Measurements from ENCODE around the gene OMA1. TPM values are rescaled to one million over a fixed set of nuclear protein-coding genes. Genes with fewer than 3 reads are reported as not detected.

OMA1 gene
- total and polyA plus RNA-seq, 10 of the 15 experiments (the other 5 are each of a cell fraction or from before 2014, with no cell fraction given), result 23.6 to 67.1 (median 47.1) TPM

DNA sequence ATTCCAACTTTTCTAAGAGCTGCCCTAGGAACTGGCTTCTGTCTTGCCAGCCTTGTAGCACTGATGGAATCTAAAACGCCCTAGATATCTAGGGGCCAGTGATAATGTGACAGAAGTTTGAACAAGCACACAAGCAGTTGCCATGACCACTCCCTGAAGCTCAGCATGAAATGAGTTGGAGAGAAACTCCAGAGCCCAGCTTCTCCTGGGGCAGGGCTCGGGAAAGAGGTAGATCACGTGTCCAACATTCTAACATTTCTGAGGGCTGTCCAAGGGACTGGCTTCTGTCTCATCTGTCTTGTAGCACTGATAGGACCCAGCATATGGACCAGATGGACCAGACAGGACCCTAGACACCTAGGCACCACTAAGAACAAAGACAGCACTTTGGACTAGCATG, 37.9 kb downstream of the OMA1 start:
- ChIA-PET RAD21 (ENCODE audit: unreplicated experiment) (no interaction called here), POLR2A (no interaction called here), CTCF (interaction anchor here (1.1 kb wide), 1 partner anchor 144 kb away, joined by 3 read pairs; no protein-coding TSS in a partner anchor), SMC1A (ENCODE audit: uncharacterized antibody, unreplicated experiment) (no interaction called here)
- Histone ChIP-seq H3K27me3 (replicated peaks in 1 of 2; ENCODE audit: control insufficient read depth in 2 of 2, insufficient read depth in 2 of 2, low read length in 1 of 2) (no peaks in the 10 kb centered on the region), H3K4me2 (ENCODE audit: control insufficient read depth, insufficient read depth) (no peak overlapping the region), H3K4me3 (no peak overlapping the region), H3K9ac (ENCODE audit: control insufficient read depth, insufficient read depth, low read length) (no peak overlapping the region), H2AFZ (ENCODE audit: control insufficient read depth, low read depth, low read length) (no peak overlapping the region), H3K27ac (ENCODE audit: control insufficient read depth, insufficient read depth) (no peak overlapping the region), H3K36me3 (ENCODE audit: control insufficient read depth in 2 of 2, insufficient read depth in 2 of 2, low read length in 1 of 2) (peaks cover 0 to 2% of the 10 kb centered on the region in 2 experiments; a peak in 1 of 4 replicates), H4K20me1 (ENCODE audit: control insufficient read depth, insufficient read depth) (no peaks in the 10 kb centered on the region), H3K79me2 (ENCODE audit: control insufficient read depth, insufficient read depth, low read length) (no peaks in the 10 kb centered on the region), H3K9me3 (replicated peaks; ENCODE audit: control insufficient read depth, insufficient read depth, low read length) (no peaks in the 10 kb centered on the region; the same call in 1 of the 3 replicates), H3K4me1 (ENCODE audit: control insufficient read depth, insufficient read depth, low read length) (no peaks in the 10 kb centered on the region)
- no peak for FAIRE-seq
- ATAC-seq, result no peak
- DNase-seq (ENCODE audit: low read depth, low spot score), result no peak
- in situ Hi-C loops (cut with MboI) (no loop called here), intact Hi-C loops (cut with micrococcal nuclease; ENCODE audit: unreplicated experiment) (no loop called here)
- WGBS (ENCODE audit: insufficient coverage, insufficient replicate concordance, low lambda C conversion rate, missing lambda C conversion rate), result 97% methylated on average over 3 of the region's 3 CpGs
- no TSS peak for BruUV-seq (replicated peaks)
- TF ChIP-seq NFYB (IDR thresholded peaks at IDR 0.05; ENCODE audit: insufficient read depth, low read depth, low read length) (no peak), MTA2 (IDR thresholded peaks at IDR 0.05; ENCODE audit: low read depth) (no peak), TBL1XR1 (IDR thresholded peaks at IDR 0.05; ENCODE audit: low read depth, low read length) (no peak), SUPT20H (IDR thresholded peaks at IDR 0.05; ENCODE audit: borderline replicate concordance, control insufficient read depth, low read depth, low read length) (no peak), CBX5 (IDR thresholded peaks at IDR 0.05; ENCODE audit: low read depth) (no peak), IKZF2 (IDR thresholded peaks at IDR 0.05) (no peak), NBN (IDR thresholded peaks at IDR 0.05) (no peak), SRF (IDR thresholded peaks at IDR 0.05; ENCODE audit: low read depth in 2 of 2, low read length in 2 of 2) (no peak), NR2C2 (IDR thresholded peaks at IDR 0.05; ENCODE audit: borderline replicate concordance, control insufficient read depth, insufficient read length, low read depth) (no peak), STAT1 (conservative IDR thresholded peaks at IDR 0.05) (no peak), SMAD5 (IDR thresholded peaks at IDR 0.05; ENCODE audit: low read depth) (no peak), BRCA1 (IDR thresholded peaks at IDR 0.05; ENCODE audit: low read depth, low read length) (no peak), RBBP5 (conservative IDR thresholded peaks at IDR 0.05) (no peak), RB1 (IDR thresholded peaks at IDR 0.05; ENCODE audit: borderline replicate concordance) (no peak), MXI1 (IDR thresholded peaks at IDR 0.05; ENCODE audit: low read depth, low read length) (no peak), MTA3 (IDR thresholded peaks at IDR 0.05; ENCODE audit: borderline replicate concordance, low read length) (no peak), ZNF622 (IDR thresholded peaks at IDR 0.05) (no peak)
- TF ChIP-seq, protein P1, sequence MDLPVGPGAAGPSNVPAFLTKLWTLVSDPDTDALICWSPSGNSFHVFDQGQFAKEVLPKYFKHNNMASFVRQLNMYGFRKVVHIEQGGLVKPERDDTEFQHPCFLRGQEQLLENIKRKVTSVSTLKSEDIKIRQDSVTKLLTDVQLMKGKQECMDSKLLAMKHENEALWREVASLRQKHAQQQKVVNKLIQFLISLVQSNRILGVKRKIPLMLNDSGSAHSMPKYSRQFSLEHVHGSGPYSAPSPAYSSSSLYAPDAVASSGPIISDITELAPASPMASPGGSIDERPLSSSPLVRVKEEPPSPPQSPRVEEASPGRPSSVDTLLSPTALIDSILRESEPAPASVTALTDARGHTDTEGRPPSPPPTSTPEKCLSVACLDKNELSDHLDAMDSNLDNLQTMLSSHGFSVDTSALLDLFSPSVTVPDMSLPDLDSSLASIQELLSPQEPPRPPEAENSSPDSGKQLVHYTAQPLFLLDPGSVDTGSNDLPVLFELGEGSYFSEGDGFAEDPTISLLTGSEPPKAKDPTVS (IDR thresholded peaks at IDR 0.05; ENCODE audit: low read depth, low read length), result no peak
- TF ChIP-seq, protein P2, sequence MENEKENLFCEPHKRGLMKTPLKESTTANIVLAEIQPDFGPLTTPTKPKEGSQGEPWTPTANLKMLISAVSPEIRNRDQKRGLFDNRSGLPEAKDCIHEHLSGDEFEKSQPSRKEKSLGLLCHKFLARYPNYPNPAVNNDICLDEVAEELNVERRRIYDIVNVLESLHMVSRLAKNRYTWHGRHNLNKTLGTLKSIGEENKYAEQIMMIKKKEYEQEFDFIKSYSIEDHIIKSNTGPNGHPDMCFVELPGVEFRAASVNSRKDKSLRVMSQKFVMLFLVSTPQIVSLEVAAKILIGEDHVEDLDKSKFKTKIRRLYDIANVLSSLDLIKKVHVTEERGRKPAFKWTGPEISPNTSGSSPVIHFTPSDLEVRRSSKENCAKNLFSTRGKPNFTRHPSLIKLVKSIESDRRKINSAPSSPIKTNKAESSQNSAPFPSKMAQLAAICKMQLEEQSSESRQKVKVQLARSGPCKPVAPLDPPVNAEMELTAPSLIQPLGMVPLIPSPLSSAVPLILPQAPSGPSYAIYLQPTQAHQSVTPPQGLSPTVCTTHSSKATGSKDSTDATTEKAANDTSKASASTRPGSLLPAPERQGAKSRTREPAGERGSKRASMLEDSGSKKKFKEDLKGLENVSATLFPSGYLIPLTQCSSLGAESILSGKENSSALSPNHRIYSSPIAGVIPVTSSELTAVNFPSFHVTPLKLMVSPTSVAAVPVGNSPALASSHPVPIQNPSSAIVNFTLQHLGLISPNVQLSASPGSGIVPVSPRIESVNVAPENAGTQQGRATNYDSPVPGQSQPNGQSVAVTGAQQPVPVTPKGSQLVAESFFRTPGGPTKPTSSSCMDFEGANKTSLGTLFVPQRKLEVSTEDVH (IDR thresholded peaks at IDR 0.05; ENCODE audit: low read depth, partially characterized antibody), result no peak
- TF ChIP-seq, protein P3, sequence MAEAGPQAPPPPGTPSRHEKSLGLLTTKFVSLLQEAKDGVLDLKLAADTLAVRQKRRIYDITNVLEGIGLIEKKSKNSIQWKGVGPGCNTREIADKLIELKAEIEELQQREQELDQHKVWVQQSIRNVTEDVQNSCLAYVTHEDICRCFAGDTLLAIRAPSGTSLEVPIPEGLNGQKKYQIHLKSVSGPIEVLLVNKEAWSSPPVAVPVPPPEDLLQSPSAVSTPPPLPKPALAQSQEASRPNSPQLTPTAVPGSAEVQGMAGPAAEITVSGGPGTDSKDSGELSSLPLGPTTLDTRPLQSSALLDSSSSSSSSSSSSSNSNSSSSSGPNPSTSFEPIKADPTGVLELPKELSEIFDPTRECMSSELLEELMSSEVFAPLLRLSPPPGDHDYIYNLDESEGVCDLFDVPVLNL (IDR thresholded peaks at IDR 0.05; ENCODE audit: low read depth, low read length), result no peak

Data from GM12878 (cell line).